OCI-LY1 (cell line): Measurements from ENCODE around the gene GRIN2A.

Source experiments
- CTCF ChIP-seq: fragments of 200-600 bp; sonication (generic), shearing (Covaris generic); IDR thresholded peaks from 2 replicates; pipeline ENCODE4 v1.5.1; 2017; ENCODE audit warnings: mild to moderate bottlenecking, antibody characterized with exemption, low read length, moderate library complexity, mixed read lengths
- EZH2 ChIP-seq: fragments of 200-600 bp; sonication (generic), shearing (Covaris generic); IDR thresholded peaks from 2 replicates; pipeline ENCODE4 v1.8.0; 2017; ENCODE audit warnings: borderline replicate concordance, mixed run types, mild to moderate bottlenecking, antibody characterized with exemption, low read length, moderate library complexity, mixed read lengths

DNA sequence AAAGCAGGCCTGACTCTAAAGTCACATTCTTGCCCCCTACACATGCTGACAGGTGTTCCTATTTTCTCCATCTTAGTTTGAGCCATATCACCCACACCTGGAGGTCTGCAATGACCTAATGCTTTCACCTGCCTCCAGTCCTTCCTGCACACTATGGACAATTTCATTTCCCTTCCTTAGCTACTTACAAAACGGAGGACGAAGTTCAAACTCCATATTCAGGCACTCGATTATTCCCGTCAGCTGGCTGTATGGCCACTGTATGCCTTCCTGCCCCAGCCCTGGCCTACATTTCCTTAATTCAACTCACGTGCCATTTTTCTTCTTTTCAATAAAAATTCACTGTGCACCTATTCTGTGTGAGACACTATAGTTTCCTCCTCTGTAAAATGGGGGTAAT lies 44.9 kb downstream of the GRIN2A start:
- TF ChIP-seq CTCF, result no peak
- TF ChIP-seq EZH2, result no peak
